AG04449 (cell line): ENCODE results near the gene JHY.
A peak's percentile ranks its signal among the peaks of the same experiment; 100 is the strongest.

Source experiments
- CTCF ChIA-PET: fragments of 350-600 bp; formaldehyde crosslinking; extraction: SDS; loops from one replicate; lab custom pipeline; 2021; ENCODE audit warnings: antibody characterized with exemption; lab: Yijun Ruan, JAX
- POLR2A ChIA-PET: fragments of 400-600, 350-600 bp; formaldehyde crosslinking; extraction: SDS; loops from one replicate; lab custom pipeline; 2020; ENCODE audit warnings: antibody characterized with exemption, inconsistent platforms; lab: Yijun Ruan, JAX
- DNase-seq: peaks from one replicate; pipeline ENCODE4 v3.0.0-alpha.2; 2010; ENCODE audit warnings: low read depth, low spot score
- H3K4me3 ChIP-seq: 2 replicates; pipeline ENCODE4 v1.5.1; 2011; ENCODE audit warnings: low read depth, mild to moderate bottlenecking, control low read depth, low read length
- CTCF ChIP-seq: IDR thresholded peaks from one replicate; pipeline ENCODE4 v1.5.1; 2011; ENCODE audit warnings: mild to moderate bottlenecking, moderate library complexity, low read length, control low read depth, inconsistent platforms; ENCODE audit not compliant: insufficient read depth; ENCODE audit errors: missing control alignments

Gene JHY

GRCh38 chr11:122981388-122982264 lies 99.1 kb downstream of the JHY start, which contains the start of gene BSX:
Gene BSX (minus strand): TSS chr11:122981834. CDS start chr11:122981671, 163 bp downstream.
- no peak for TF ChIP-seq CTCF
- CTCF ChIA-PET, result interaction anchor here (1.0 kb wide), 1 partner anchor 118 kb away, joined by 4 read pairs; no protein-coding TSS in a partner anchor
- no peak for DNase-seq
- H3K4me3 ChIP-seq, result no peak within 1 kb of the TSS
- POLR2A ChIA-PET, result no interaction called here

DNA sequence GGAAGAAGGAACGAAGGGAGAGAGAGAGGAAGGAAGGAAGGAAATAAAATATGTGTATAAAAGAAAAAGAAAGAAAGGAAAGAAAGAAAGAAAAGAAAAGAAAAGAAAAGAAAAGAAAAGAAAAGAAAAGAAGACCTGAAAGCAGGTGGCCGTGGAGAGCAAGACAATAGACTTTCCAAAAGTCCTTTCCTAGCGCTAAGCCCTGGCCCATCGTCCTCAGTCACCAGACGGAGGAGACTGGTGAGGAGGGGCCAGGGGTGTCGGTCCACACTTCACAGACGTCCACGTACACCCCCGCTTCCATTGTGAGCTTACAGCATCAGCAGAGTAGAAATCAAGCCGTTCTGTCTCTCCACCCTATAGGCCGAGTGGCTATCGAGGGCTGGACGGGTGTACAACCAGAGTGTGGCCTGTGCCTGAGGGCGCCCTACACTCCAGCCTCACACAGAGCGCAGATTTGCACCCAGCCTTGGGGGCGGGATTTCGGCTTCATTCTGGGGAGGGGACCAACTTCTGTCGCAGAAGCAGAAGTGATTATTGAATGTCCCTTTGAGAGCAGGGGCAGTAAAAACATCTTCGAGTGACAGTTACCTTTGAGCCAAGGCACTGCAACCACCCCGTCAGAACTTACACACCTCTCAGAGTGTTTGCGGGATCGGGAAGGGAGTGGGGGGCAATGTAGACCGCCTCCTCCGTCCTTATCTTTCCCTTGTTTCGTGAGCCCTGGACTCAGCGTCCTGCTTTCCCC lies 101.1 kb downstream of the JHY start:
- CTCF ChIA-PET, result interaction anchor here (1.3 kb wide), 1 partner anchor 39 kb away, joined by 4 read pairs; no protein-coding TSS in a partner anchor
- peak overlapping the region; percentile 61 for H3K4me3 ChIP-seq
- POLR2A ChIA-PET, result no interaction called here
- no peak for TF ChIP-seq CTCF
- DNase-seq, result no peak

GRCh38 chr11:122984186-122985011 lies 101.8 kb downstream of the JHY start:
- ChIA-PET CTCF (interaction anchor here (0.8 to 1.3 kb wide), 2 partner anchors 38 to 121 kb away, joined by 3 to 4 read pairs; no protein-coding TSS in a partner anchor), POLR2A (no interaction called here)
- no peak for DNase-seq
- H3K4me3 ChIP-seq, result peak overlapping the region; percentile 61
- no peak for TF ChIP-seq CTCF

DNA sequence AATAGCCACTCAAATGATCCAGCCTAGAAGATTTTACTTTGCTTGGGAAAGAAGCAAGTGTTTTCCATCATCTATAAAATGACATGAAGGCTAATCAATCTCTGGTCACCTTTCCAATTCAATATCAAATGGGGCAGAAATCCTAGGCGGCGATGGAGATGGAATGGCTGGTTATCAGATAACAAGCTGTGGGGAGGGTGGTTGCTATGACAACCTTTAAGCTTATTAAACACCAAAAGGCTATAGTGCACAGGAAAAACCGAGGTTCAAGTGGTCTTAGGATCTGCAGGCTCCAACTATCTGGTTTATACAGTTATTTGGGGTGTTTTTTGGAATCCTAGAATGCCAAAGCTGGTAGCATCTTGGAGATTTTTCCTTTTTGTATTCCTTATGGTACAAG lies 113.0 kb downstream of the JHY start:
- H3K4me3 ChIP-seq, result no peak overlapping the region
- ChIA-PET CTCF (interaction anchor here (1.5 to 7.0 kb wide), 2 partner anchors 27 to 367 kb away, joined by 3 to 47 read pairs; no protein-coding TSS in a partner anchor), POLR2A (no interaction called here)
- DNase-seq, result no peak
- TF ChIP-seq CTCF, result no peak

- no peak for TF ChIP-seq CTCF
- ChIA-PET POLR2A (no interaction called here), CTCF (interaction anchor here (0.7 to 7.0 kb wide), 2 partner anchors 23 to 133 kb away, joined by 3 to 47 read pairs; no protein-coding TSS in a partner anchor)
- no peak for DNase-seq
- H3K4me3 ChIP-seq, result no peak overlapping the region
Measured at GRCh38 chr11:122998727-122999366, 116.3 kb downstream of the JHY start.
